Measurements from ENCODE around the gene GPR39.

DNA sequence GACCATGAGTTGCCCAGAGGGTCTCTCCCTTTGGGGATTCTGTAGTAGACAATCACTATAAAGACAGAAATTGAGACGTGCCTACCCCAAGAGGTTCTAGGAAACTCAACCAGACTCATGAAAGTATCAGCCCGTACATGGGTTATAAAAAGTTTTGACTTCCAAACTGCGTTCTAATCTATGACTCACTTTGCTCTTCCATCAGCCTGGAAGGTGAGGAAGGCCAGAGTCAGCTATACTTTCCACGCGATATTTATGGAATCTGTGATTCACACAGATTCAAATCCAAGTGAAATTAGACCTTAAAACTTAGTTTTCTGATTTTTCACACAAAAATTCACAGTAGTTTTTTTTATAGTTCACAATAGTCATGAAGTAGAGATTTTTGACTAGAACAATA lies 261.1 kb downstream of the GPR39 start:
- TF ChIP-seq, protein P1, sequence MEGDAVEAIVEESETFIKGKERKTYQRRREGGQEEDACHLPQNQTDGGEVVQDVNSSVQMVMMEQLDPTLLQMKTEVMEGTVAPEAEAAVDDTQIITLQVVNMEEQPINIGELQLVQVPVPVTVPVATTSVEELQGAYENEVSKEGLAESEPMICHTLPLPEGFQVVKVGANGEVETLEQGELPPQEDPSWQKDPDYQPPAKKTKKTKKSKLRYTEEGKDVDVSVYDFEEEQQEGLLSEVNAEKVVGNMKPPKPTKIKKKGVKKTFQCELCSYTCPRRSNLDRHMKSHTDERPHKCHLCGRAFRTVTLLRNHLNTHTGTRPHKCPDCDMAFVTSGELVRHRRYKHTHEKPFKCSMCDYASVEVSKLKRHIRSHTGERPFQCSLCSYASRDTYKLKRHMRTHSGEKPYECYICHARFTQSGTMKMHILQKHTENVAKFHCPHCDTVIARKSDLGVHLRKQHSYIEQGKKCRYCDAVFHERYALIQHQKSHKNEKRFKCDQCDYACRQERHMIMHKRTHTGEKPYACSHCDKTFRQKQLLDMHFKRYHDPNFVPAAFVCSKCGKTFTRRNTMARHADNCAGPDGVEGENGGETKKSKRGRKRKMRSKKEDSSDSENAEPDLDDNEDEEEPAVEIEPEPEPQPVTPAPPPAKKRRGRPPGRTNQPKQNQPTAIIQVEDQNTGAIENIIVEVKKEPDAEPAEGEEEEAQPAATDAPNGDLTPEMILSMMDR (IDR thresholded peaks at IDR 0.05): no peak
- TF ChIP-seq POLR2A (IDR thresholded peaks at IDR 0.05) (no peak), EP300 (IDR thresholded peaks at IDR 0.05) (no peak)
